GM18498 (cell line): ENCODE measurements around the gene ATP8A2.

ENCODE experiments used
- ATAC-seq: cut with Tn5 transposase; IDR thresholded peaks from one replicate; pipeline ENCODE4 v1.9.1; 2021; ENCODE audit warnings: mild to moderate bottlenecking, moderate library complexity; ENCODE audit not compliant: unreplicated experiment

Gene ATP8A2

DNA sequence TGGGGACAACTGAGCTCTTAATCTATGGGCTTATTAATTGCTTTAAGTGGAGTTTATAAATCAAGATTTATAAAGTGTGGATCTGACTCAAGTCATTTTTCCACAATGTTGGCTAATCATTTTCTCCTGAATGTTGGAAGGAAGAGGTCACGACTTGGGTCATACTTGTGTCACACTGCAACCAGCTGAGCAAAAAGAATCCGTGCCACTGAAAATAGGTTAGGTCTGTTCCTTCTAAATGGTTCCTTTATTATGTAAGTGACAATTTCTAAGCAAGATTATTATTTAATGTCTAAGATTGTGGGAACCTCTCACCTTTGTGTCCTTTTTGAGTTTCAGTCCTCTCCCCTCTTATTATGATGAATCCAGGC lies 501.5 kb downstream of the ATP8A2 start:
- no peak for ATAC-seq

DNA sequence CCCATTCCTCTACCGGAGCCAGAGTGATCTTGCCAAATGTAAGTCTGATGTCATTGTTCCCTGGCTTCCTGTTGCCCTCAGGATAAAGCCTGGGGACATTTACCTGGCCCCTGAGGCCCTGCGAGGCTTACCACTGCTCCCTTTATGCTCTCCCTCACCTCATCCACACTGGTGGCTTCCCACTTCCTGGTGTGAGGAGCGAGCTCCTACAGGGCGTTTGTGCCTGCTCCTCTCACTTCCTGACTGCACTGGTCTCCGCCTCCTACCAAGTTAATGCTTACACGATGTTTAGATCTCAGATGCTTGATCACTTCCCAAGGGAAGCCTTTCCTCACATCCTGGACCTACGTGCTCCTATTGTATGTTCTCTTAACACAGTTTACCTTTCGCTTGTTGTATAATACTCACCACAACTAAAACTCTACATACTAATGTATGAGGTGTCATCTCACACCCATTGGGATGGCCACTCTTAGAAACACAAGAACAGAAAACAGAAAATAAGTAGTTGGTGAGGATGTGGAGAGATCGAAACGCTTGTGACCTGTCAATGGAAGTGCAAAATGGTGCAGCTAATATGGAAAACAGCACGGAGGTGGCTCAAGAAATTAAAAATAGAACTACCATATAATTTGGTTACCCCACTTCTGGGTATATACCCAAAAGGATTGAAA lies 502.4 kb downstream of the ATP8A2 start:
- no peak for ATAC-seq

DNA sequence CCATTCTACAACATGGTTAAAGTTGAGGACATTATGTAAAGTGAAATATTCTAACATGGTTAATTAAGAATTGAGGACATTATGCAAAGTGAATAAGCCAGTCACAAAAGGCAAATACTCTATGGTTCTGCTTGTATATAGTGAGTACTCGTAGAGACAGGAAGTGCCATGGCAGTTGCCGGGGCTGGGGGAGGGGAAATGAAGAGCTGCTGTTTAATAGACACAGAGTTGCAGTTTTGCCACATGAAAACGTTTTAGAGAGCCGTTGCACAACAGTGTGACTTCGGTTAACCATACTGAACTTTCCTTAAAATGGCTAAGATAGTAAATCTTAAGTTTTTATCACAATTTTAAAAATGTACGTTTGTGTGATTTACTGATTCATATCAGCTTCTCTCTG lies 503.1 kb downstream of the ATP8A2 start:
- ATAC-seq = no peak

DNA sequence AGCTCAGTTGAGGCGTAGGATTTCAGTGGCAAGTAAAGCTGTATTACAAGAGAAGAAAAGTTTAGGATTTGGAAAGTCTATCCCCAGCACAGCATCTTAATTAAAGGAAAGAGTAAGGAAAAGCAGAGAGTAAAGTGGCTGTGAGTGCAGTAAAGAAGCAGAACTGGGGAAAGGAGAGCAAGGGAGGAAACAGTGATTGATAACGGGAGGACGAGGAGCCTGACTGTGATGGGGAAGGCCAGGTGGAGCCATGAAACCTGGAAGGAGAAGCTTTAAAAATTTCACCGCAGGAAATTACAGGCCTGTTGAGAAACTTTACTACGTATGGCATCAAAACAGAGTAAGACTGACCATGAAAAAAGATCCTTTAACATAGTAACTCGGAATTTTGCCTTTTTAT lies 504.5 kb downstream of the ATP8A2 start:
- no peak for ATAC-seq

DNA sequence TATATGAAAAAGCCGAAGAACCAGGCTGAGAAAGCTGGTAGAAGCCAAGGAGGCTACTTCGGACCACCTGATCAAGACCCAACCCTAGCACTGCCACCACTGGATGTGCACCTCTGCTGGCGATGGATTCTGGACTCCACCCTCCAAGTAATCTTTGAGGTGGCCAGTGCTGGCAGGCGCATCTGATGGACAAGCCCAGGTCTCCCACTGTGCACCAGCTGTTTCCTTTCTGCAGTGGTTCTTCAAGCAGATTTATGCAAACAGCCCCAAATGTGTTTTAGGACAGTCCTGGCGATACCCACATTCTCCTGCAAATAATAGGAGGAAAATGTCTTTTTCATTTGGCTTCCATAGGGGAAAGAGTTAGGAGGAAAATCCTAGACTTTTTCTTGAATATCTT lies 507.7 kb downstream of the ATP8A2 start:
- no peak for ATAC-seq

DNA sequence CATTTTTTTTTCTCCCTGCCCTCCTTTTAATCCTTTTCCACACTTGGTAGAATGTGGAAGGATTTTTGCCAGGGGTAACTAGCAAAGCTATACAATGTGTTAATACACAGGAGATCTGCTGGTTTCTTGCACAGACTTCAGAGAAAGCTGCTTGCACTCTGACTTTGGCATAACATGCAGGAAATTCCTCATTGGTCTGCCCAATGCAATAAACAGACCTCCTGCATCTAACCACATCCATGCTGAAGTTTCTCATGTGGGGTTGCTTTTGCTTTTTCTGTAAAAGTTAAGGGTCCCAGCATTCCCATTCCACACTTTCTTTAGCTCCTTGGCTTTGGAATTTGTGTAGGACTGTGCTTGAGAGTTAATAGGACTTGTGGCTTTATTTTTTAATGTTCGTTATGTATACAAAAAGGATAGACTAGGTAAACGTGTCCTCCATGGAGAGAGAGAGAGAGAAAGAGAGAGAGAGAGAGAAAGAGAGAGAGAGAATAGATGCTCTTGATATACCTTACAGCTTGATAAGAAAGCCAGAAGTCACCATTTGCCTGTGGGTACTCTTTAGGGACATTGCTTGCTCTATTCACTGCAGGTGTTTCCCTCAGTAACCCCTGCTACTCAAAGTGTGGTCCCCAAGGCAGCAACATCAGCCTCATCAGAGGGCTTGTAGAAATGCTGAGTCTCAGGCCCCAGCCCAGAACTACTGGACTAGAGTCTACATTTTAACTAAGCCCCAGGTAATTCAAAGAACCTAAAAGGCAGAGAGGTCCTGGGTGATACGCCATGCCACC lies 509.6 kb downstream of the ATP8A2 start:
- ATAC-seq = no peak

DNA sequence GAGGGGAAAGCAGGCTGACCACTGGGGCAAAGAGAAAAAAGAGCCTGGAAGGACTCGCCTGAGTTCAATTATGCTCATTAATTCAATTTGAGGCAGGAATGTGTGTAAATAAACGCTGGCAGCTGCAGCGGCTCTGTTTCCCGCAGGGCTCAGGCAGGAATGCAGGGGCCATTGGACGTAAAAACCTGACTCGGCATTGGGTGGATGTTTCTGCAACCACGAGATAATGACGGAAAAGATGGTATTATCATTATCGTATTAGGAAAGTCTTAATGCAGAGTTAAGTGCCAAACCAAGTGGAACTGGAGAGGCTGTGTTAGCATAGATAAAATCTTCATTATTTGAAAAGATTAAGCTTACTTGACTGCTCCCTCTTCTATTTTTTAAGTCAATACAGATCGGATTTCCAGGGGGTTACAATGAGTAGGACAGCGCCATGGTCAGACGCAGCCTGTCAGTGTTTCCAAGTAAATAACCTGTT lies 510.2 kb downstream of the ATP8A2 start:
- no peak for ATAC-seq

DNA sequence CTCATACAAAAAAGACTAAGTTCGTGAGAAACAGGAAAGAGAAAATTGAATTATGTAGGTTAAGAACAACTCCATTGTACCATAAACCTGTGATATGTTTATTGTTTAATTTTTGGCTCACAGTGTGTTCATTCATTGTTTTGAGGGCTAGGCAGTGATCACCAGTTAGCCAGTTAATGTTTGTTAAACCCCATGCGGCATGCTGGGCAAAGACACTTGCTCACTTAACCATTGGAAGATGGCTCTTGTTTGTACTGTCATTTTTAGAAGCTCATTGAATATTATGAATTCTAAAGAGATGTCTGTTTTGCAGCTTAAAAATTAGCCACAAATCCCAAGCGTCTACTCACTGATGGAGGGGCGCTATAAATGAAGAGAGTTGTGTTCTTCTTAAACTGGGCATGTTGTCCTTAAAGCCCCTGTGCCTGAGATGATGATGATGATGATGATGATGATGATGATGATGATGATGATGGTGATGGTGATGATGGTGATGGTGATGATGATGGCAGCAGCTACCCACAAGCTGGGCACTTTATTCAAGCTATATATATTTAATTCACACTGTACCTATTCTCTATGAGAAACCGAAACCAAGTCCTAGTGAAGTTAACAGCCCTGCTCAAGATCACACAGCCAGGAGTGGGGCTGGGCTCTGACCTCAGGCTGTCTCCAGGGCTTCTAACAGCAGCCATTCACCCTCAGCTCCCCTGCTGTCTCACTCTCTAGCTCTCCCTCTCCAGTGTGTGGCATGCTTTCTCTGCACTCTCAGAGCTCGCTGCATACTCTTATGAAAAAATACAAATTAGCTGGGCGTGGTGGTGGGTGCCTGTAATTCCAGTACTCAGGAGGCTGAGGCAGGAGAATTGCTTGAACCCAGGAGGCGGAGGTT lies 510.9 kb downstream of the ATP8A2 start:
- no peak for ATAC-seq

DNA sequence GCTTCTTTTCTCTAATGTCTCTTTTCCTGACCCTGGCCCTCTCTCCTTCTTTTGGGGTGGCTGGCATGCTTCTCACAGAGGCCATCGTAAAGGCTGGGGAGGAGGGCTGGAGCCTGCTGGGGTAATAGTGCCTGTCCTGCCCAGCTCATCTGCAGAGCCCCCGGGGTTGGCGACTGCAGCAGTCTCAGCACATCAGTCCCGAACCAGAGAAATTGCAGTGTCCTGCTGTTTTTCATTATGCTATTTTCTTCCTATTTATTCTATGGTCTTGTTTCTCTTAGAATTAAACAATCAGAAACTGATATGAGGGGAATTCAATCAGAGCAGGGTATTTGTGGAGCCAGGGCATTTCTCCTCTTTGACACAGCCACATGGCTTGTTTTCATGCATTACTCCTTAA lies 513.6 kb downstream of the ATP8A2 start:
- ATAC-seq = no peak

DNA sequence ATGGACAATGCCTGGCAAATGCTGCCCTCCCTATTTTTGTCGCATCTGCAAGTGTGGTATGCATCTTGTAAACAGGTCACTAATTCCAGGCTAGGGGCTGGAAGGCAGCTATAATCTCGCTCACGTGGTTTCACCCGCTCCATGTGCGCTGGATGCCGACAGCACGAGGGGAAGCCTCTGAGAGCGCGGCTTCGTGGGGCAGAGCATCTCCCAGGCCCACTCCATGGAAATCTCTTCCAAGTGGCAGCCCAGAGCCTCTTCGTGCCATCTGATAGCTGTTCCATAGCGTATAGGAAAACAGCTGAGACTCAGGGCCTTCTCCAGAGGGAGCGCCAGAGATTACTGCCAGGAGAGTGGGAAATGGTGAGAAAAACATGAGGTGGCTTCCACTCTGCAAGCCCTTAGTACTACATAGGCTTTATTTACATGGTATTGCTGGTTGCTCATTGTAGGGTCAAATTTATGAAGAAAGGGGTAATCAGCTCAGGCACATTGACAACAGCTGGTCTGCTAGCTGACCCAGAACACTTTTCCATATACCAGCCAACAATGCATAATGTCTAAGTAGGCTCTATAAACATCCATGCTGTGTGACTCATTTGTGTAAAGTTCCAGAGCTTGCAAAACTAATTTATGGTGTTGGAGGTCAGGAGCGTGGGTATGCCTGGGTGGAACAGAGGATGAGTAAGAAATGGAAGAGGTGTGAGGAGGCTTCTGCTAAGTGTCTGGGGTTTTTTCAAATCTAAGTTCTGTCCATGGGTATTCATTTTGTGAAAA lies 514.9 kb downstream of the ATP8A2 start:
- no peak for ATAC-seq

DNA sequence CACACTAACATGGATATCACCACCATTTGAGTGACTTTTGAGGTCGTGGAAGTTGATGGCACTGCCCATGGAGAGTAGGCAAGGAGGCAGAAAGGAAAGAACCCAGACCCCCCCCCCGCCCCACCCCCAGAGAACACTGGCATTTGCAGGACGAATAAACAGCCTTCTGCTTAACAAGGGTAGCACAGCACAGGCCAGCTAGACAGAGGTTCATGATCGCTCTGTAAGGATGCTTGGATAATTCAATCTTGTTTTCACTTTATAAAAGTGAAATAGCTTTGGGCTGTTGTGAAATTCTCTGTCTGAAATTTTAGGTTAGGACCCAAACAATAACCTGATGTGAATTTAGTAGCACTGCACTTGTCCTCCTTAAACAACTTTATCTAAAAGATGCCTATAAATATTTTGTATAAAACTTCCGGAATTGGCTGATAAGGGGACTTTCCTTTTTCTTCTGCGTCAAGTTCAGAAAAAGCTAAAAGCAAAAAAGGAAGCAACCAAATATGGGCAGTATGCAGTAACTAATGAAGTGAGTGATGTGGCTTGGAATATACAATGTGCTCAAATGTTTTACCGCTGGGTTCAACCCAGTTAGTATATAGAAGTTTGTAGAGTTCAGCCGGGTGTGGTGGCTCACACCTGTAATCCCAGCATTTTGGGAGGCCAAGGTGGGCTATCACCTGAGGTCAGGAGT lies 516.3 kb downstream of the ATP8A2 start:
- no peak for ATAC-seq

DNA sequence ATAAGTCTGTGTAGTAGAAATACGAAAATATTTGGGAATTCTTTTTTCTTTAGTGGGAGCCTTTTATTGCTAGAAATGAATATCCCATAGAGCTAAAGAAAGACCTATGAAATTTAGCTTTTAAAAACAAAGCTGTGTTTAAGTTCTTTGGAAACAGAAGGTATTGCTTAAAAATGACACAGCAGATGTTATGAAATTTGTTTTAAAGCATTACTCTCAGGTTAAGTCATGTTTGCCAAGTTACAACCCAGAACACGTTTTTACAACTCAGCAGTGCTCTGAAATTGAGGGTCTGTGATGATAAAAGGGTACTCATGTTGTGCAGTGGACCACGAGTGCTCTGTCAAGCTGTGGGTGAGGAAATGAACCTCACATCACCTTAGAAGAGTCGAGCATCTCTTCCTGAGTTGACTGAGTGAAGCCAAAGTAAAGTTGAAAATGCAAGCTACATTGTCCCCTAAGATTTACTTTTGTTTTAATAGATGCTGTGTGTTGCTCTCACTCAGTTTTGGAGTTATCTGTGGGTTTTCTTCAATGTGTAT lies 519.0 kb downstream of the ATP8A2 start:
- no peak for ATAC-seq

DNA sequence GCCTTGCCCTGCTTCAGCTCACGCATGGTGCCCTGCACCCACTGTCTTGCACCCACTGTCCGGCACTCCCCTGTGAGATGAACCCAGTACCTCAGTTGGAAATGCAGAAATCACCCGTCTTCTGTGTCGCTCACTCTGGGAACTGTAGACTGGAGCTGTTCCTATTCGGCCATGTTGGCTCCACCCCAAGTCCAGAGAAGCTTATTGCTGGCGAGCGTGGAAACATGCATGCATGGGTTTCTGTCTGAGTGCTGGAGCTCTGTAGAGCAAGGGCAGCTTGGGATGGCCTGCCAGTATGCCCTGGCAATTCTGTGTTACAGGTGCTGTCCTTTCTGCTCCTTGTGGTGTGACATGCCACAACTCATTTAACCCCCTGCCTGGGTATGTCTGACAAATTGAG lies 527.2 kb downstream of the ATP8A2 start:
- ATAC-seq = no peak

DNA sequence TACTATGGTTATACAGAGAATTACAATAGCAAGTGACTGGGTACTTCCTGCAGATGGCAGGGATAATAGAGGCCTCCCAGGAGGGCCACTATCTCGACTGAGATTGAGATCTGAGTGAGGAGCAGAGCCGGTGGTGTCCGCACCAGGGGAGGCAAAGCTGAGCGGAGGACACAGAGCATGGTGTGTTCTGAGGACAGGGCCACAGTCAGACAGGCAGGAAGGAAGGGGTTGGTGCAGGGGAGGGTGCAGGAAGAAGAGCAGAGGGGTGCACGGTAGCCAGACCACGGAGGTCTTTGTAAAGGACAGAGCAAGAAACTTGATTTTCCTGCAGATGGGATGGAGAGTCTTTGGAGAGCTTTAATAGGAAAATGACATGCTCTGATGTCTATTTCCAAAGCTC lies 527.7 kb downstream of the ATP8A2 start:
- ATAC-seq = no peak

DNA sequence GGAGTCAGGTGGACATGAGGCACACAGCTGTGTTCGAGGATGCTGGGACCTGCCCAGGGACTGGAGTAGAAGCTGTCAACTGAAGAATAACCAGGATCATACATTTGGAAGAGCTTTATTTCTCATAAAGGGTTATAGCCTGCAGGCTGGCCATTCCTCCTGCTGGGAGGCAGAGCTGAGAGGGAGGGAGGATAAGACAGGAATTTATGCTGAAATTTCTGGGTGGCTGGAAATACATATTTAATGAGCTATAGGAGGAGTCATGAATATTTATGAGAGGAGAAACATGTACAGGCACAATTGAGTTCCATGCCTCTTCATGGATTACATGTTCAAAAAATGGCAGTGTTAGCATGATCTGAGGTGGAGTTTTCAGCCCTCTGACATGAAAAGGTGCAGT lies 528.2 kb downstream of the ATP8A2 start:
- ATAC-seq = no peak

DNA sequence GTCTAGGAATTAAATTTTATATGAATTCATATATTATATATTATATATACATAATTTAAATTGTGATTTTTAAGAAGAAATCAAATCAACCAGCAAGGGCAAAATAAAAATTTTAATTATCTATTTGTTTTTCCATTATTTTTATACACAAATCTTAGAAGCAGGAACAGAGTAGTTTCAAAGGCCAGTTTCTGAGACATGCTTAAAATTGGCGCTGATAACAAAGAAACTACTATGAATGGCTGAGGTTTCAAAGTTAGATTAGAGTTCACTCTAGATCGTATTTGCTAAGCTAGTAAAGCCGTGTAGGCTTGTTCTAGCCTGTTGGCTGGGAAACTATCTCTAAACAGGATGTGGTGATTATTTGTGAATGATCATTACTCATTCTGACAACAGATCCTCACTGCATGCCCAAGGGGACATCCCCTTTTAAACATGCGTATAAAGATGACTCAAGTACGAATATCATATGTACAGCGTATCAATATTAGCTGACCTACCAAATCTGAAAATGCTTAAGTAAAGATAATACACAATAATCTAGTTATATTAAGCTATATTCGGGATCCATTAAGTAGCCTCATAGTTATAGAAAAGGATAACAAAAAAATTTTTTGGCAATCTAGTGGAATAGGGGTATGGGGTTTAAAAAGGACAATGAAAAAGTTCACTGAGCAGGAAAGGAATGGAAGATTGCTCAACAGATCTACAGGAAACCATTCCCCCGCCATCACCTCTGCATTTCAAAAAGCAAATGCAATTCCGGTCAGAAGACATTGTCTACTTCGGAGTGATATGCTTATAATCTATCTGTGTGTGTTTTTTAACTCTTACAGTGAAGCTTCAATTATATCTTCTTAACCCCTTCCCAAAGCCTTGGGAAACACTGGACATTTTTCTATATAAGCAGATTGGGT lies 529.9 kb downstream of the ATP8A2 start:
- peak; percentile 82 for ATAC-seq

DNA sequence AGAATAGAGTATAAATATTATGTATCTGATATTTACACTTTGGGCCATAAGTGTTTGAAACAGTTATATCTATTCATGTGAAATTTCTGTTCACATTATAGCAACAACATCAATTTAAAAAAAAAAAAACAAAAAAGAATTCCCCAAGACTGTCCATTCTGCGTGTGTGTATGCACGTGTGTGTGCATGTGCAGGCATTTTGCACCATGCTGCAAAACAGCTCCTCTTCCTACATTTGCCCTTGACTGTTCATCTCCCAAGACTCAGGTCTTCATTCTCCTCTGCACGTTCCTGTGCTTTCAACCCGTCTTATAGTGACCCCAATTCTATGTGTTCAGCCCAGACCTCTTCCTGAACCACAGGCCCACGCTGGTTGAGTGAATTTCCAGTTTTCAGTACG lies 530.7 kb downstream of the ATP8A2 start:
- ATAC-seq = no peak

DNA sequence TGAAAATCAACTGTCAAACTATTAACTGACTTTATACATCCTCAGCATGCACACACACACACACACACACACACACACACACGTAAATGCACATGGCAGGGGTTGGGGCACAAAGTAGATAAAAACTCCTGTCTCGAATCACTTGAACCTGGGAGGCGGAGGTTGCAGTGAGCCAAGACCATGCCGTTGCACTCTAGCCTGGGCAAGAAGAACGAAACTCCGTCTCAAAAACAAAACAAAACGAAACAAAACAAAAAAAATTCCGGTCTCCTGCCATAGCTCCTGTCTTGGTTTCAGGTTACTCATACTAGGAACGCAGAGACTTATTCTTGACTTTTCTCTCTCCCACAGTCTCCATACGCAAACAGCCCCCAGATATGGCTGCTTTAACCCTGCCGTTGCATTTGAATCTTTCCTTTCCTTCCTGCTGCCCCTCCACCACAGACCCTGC lies 531.1 kb downstream of the ATP8A2 start:
- ATAC-seq = no peak

DNA sequence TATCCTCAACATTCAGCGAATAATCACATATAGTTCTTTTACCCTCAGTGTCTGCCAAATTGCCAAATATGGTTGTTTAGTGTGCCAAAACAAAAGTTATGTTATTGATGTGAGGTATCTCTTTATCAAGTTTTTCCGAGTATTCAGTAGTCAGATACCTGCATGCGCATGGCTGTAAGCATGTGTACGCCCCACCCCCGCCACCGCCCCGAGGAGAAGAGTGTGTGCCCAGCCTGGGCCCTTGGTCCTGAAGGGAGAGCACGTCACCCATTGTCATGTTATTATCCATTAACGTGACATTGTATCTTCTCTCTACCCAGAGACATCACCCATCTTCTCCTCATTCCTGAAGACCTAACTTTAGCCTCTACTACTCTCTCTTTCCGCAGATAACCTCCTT lies 533.1 kb downstream of the ATP8A2 start:
- ATAC-seq = no peak
